Measurements from ENCODE around the gene SLC38A10.

- TF ChIP-seq CTCF (conservative IDR thresholded peaks at IDR 0.05), result no peak
- no peak for TF ChIP-seq ZFX (IDR thresholded peaks at IDR 0.05)
Observed at GRCh38 chr17:81229666-81229920, 65.5 kb downstream of the SLC38A10 start.

All from C4-2B (cell line).